Measurements from ENCODE around the gene DLX5. TPM values are rescaled to one million over a fixed set of nuclear protein-coding genes. Genes with fewer than 3 reads are reported as not detected.

The DLX5 gene
- total RNA-seq, 1 experiment from 2014 or later: 0.10 TPM

DNA sequence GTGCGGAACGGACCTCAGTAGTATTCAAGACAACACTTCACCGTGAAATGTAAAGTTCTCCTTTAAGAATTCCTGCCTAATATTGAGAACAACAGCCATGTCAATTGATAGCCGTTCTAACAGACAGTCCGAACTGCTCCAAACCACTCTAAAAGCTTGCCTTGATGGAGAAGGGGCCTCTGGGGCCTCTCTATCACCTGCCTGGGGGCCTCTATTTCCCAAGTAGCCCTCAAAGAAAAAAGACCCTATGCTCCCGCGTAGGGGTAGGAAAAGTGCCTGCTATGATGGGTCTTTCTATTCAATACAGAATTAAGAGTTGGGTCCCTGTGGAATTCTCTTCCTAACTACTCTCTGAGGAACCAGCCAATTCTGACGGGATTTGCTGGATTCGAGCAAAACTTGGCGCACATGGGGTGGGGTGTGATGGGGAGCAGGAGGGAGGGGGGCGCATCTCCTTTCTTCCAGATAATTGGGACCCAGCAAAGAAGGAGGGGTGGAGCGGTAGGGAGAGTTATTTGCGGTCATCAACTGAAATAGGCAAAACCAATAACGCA is 27.6 kb downstream of the DLX5 start:
- in situ Hi-C loops (cut with HindIII; ENCODE audit: low pct_unique_long_range_greater_than_20kb, low sequenced_read_pairs): no loop called here
- DNase-seq (ENCODE audit: low read depth): no peak

GRCh38 chr7:96996111-96996957 is 28.3 kb downstream of the DLX5 start:
- in situ Hi-C loops (cut with HindIII; ENCODE audit: low pct_unique_long_range_greater_than_20kb, low sequenced_read_pairs): no loop called here
- no peak for DNase-seq (ENCODE audit: low read depth)

GRCh38 chr7:96995406-96996110 is 29.1 kb downstream of the DLX5 start:
- DNase-seq (ENCODE audit: low read depth): no peak
- in situ Hi-C loops (cut with HindIII; ENCODE audit: low pct_unique_long_range_greater_than_20kb, low sequenced_read_pairs): no loop called here

- in situ Hi-C loops (cut with HindIII; ENCODE audit: low pct_unique_long_range_greater_than_20kb, low sequenced_read_pairs): no loop called here
- no peak for DNase-seq (ENCODE audit: low read depth)
These were observed 30.7 kb downstream of the DLX5 start for GRCh38 chr7:96993980-96994379.

DNA sequence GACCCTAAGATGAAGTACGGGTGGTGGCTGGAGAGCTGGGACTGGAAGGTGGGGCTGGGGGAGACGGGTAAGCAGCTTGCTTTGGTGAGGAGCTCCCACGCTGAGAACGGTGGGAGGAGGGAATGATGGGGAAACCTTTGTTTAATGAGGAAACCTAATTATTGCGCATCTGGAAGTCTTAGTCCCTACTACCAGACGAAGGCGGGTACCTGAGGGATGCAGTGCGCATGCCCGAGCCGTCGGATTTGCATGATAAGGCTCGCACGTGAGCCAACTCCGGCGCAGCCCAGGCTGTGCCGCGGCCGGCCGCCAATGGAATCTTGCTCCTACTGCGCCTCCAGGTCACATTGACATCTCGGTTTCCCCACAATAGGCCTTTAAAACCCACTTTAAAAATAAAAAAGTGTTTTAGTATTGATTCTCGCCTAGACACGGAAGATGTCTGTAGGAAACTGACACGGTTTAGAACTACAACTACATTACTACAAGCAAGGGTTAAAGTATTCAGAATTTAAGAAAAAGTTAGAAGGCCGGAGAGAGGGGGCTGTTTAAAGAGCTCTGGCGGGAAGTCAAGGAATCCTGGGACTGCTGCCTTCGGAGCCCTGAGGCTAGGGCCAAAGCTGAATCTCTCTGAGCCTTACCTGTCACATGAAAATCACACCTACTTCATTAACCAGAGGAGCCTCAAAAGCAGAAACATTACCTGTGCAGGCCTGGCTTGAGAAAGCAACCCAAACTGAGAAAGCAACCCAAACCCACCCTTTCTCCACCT is 31.4 kb downstream of the DLX5 start:
- DNase-seq (ENCODE audit: low read depth): no peak
- in situ Hi-C loops (cut with HindIII; ENCODE audit: low pct_unique_long_range_greater_than_20kb, low sequenced_read_pairs): no loop called here

DNA sequence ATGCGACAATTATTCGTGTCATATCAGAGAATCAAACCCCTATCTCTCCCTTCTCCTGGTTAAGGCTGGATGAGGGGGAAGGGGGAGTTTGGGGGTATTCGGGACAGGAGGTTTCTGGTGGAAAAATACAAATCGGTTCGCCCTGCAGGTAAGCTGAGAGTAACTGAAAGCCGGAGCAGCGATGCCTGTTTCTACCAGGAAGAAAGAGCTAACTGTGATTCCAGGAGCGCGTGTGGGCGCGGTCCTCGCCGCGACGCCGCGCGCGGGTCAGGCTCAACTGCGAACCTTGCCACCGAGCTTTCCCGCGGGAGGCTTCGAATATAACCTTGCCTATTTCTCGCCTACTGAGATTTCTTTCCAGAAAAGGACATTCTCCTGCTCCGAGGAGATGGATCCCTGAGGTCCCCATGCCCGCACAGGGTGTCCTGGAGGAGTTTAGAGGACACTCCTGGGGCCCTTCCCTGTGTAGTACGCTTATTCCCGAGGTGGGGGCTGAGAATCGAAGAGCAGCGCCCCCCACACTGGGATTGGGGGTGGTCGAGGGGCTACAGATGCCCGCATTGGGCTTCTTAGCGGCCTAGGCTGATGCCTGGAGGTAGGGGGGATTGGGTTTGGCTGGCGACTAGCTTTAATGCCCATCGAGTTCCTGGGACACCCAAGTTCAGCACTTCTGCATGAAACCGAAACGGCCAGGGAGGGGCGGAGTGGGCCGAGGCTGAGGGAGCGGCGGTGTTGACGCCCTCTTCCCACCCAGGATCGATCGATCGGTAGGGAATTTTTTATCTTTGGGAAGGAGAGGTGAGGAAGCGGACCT is 32.2 kb downstream of the DLX5 start:
- in situ Hi-C loops (cut with HindIII; ENCODE audit: low pct_unique_long_range_greater_than_20kb, low sequenced_read_pairs): no loop called here
- DNase-seq (ENCODE audit: low read depth): no peak

DNA sequence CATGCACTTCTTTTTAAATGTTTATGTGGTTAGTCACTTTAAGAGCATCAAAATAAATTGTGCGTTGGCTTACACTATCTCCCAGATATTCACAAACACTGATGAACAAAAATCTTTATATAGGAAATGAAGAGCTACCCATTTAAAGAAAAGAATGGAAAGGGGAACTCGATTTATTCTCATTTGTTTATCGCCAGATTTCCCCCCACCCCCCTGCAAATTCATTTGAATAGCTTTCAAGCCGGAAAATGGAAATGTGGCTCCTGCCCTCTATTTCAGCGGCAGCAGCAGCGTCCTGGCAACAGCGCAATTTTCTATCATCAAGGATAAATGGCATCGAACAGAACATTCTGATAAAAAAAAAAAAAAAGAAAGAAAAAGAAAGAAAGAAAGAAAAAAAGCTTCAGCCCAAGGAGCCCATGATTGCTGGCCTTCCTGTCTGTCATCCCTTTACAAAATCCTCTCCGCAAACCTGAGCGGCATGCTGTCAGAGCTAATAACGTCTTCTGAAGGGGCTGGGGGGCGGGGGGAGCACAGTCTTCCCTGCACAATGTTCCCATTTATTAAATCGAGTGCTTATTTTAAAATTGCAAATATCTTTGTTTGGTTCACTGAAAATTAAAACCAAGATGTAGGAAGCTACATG is 33.0 kb downstream of the DLX5 start:
- DNase-seq (ENCODE audit: low read depth): no peak
- in situ Hi-C loops (cut with HindIII; ENCODE audit: low pct_unique_long_range_greater_than_20kb, low sequenced_read_pairs): no loop called here

GRCh38 chr7:96989859-96990317 is 34.7 kb downstream of the DLX5 start:
- no peak for DNase-seq (ENCODE audit: low read depth)
- in situ Hi-C loops (cut with HindIII; ENCODE audit: low pct_unique_long_range_greater_than_20kb, low sequenced_read_pairs): no loop called here

DNA sequence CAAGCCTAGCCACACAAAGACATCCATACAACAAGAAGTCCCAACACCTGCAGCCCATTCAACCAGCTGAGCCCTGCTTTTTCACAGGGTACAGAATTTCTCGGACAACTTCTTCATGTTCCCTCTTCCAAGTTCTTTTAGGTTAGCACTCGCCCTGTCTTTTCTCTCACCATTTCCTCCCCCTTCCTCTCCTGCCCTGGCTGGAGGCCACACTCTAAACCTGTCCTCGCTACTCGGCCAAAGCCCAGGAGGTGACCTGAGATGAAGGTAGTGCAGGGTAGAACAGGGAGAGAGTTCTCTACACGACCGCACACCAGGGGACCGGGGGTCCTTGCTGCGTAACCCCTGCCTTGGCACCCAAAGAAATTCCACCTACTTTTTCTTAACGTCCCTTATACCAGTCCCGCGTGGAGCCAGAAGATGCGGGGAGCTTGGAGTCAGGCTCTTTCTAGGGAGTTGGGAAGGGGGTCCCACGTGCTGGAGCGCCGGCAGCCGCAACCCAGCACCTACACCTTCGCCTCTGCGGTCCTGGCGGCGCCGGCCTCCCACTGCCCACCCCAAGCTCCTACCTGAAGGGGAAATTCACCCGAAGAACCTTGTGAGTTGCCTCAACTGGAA is 35.3 kb downstream of the DLX5 start:
- in situ Hi-C loops (cut with HindIII; ENCODE audit: low pct_unique_long_range_greater_than_20kb, low sequenced_read_pairs): no loop called here
- no peak for DNase-seq (ENCODE audit: low read depth)

- no peak for DNase-seq (ENCODE audit: low read depth)
- in situ Hi-C loops (cut with HindIII; ENCODE audit: low pct_unique_long_range_greater_than_20kb, low sequenced_read_pairs): no loop called here
These were observed 36.9 kb downstream of the DLX5 start for GRCh38 chr7:96987719-96988118.

- in situ Hi-C loops (cut with HindIII; ENCODE audit: low pct_unique_long_range_greater_than_20kb, low sequenced_read_pairs): no loop called here
- no peak for DNase-seq (ENCODE audit: low read depth)
These were observed 37.7 kb downstream of the DLX5 start for GRCh38 chr7:96986901-96987300.

GRCh38 chr7:96985992-96986391 is 38.6 kb downstream of the DLX5 start:
- in situ Hi-C loops (cut with HindIII; ENCODE audit: low pct_unique_long_range_greater_than_20kb, low sequenced_read_pairs): no loop called here
- DNase-seq (ENCODE audit: low read depth): no peak

DNA sequence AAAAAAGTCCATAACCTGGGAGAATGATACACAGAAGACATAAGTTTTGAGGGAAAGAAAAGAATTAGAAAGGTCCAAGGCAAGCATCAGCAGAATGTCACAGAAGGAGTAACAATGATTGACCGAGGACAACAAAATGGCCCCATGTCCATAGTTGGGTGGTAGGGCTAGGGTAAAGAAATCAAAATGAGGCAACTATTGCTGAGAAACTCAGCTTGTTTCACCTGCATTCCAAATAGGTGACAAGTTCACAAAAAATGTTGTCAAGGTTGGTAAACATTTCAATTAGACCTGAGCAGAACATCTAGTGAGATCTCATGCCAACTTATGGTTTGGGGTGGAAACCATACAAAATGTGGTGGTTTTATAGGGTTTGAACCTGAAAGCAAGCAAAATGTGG is 42.0 kb downstream of the DLX5 start:
- DNase-seq (ENCODE audit: low read depth): no peak
- in situ Hi-C loops (cut with HindIII; ENCODE audit: low pct_unique_long_range_greater_than_20kb, low sequenced_read_pairs): no loop called here

DNA sequence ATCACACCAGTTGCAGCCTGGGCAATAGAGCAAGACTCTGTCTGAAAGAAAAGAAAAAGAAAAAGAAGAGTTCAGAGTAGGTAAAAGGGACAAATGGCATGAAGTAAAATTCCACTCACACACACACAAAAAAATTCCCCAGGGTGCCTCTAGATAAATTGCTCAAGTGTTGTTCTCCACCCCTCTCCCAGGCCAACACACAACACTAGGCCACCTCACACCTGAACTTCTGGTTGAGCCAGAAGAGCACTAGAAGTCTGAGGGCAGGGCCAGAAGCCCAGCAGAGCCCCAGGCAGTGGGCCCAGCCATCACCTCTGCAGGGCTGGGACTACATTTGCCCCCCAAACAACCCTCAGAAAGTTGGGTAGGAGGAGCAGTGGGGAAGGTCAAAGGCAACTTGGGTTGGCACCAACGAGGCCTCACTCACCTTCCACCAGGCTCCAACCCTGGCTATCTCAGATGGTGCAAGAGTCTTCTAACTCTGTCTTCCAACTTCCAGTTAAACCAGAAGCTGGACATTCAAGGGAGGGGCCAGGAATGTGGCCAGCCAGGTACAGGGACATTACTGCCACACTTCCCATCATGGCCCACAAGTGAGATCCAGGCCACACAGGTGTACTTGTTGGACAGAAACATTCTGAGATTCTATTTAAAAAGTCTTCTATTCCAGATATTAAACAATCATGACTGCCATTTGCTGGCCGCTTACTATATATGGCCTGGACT is 44.9 kb downstream of the DLX5 start:
- in situ Hi-C loops (cut with HindIII; ENCODE audit: low pct_unique_long_range_greater_than_20kb, low sequenced_read_pairs): no loop called here
- no peak for DNase-seq (ENCODE audit: low read depth)

GRCh38 chr7:96977445-96977844 is 47.2 kb downstream of the DLX5 start:
- no peak for DNase-seq (ENCODE audit: low read depth)
- in situ Hi-C loops (cut with HindIII; ENCODE audit: low pct_unique_long_range_greater_than_20kb, low sequenced_read_pairs): no loop called here

GRCh38 chr7:96976106-96976505 is 48.5 kb downstream of the DLX5 start:
- in situ Hi-C loops (cut with HindIII; ENCODE audit: low pct_unique_long_range_greater_than_20kb, low sequenced_read_pairs): no loop called here
- no peak for DNase-seq (ENCODE audit: low read depth)
